Hepatocyte (in vitro differentiated cells): ENCODE measurements around the gene ADGRV1.

Experiments
- EZH2 ChIP-seq: fragments of 200-600 bp; sonication (generic); IDR thresholded peaks from 2 replicates; pipeline ENCODE4 v1.6.1; 2016; ENCODE audit warnings: antibody characterized with exemption, mild to moderate bottlenecking, borderline replicate concordance
- TF ChIP-seq, protein P1 (sequence below): fragments of 200-600 bp; sonication (generic); IDR thresholded peaks from 2 replicates; pipeline ENCODE4 v1.5.1; 2016; ENCODE audit warnings: antibody characterized with exemption, mild to moderate bottlenecking; ENCODE audit not compliant: poor library complexity

GRCh38 chr5:90585337-90585986 lies 26.9 kb downstream of the ADGRV1 start:
- TF ChIP-seq, protein P1, sequence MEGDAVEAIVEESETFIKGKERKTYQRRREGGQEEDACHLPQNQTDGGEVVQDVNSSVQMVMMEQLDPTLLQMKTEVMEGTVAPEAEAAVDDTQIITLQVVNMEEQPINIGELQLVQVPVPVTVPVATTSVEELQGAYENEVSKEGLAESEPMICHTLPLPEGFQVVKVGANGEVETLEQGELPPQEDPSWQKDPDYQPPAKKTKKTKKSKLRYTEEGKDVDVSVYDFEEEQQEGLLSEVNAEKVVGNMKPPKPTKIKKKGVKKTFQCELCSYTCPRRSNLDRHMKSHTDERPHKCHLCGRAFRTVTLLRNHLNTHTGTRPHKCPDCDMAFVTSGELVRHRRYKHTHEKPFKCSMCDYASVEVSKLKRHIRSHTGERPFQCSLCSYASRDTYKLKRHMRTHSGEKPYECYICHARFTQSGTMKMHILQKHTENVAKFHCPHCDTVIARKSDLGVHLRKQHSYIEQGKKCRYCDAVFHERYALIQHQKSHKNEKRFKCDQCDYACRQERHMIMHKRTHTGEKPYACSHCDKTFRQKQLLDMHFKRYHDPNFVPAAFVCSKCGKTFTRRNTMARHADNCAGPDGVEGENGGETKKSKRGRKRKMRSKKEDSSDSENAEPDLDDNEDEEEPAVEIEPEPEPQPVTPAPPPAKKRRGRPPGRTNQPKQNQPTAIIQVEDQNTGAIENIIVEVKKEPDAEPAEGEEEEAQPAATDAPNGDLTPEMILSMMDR: no peak
- TF ChIP-seq EZH2: no peak
